Right lobe of liver (tissue), 6 donors: ENCODE data around the gene CRYBG3. TPM values are rescaled to one million over a fixed set of nuclear protein-coding genes. Genes with fewer than 3 reads are reported as not detected.

Experiments used
- ATAC-seq, 4 donors: fragments of 200-7000 bp; cut with Tn5 transposase; one replicate each; pipeline ENCODE4 v1.9.1; 2020; ENCODE audit warnings: mild to moderate bottlenecking in 4 of 4, moderate library complexity in 4 of 4
- DNase-seq, 3 donors: peaks; one replicate each; pipeline ENCODE4 v3.0.0-alpha.2; 2020
- H3K27ac ChIP-seq, 3 donors: fragments of 200-600 bp; one replicate each; pipeline ENCODE4 v1.8.0; 2022
- H3K27me3 ChIP-seq, 2 donors: fragments of 200-600 bp; one replicate each; pipeline ENCODE4 v1.8.0; 2022
- H3K36me3 ChIP-seq, 4 donors: fragments of 200-600 bp; sonication (generic) in 1 of 4; one replicate each; pipeline versions ENCODE4 v1.5.1 to v1.8.0; 2017 to 2022; ENCODE audit warnings: control low read depth in 1 of 4
- H3K4me1 ChIP-seq, 4 donors: fragments of 200-600 bp; sonication (generic) in 1 of 4; one replicate each; pipeline versions ENCODE4 v1.5.1 to v1.8.0; 2017 to 2022; ENCODE audit warnings: control low read depth in 1 of 4
- H3K4me3 ChIP-seq, 3 donors: fragments of 200-600 bp; one replicate each; pipeline ENCODE4 v1.8.0; 2022
- H3K9me3 ChIP-seq, 4 donors: fragments of 200-600 bp; sonication (generic) in 1 of 4; one replicate each; pipeline versions ENCODE4 v1.5.1 to v1.8.0; 2017 to 2022; ENCODE audit warnings: control low read depth in 1 of 4
- CTCF ChIP-seq, 4 donors: fragments of 200-600 bp in 3 of 4; fragments of 450-650 bp in 1 of 4; IDR thresholded peaks; one replicate each; pipeline versions ENCODE4 v1.5.1 to v1.8.0; 2016 to 2022; ENCODE audit warnings: antibody characterized with exemption in 4 of 4, mild to moderate bottlenecking in 2 of 4
- POLR2A ChIP-seq: fragments of 450-650 bp; IDR thresholded peaks from one replicate; pipeline ENCODE4 v1.6.1; 2017; ENCODE audit warnings: antibody characterized with exemption, mild to moderate bottlenecking
- WGBS: methylation state at CpG from one replicate; pipeline ENCODE4 v1.1.6; 2018; ENCODE audit warnings: low coverage, low lambda C conversion rate; ENCODE audit not compliant: insufficient coverage; ENCODE audit errors: missing lambda C conversion rate; 5-methylcytosine and 5-hydroxymethylcytosine counted together
- intact Hi-C, 2 donors: fragments of 100-400 bp; cut with DNase I; formaldehyde crosslinking; loops; one replicate each; pipeline versions ENCODE4 v1.11.2 to v1.14.1; 2022
- total RNA-seq, 6 experiments: library from RNA; depleted of rRNA in 2 of 6; stranded (reverse); fragments of >200 nt in 2 of 6; fragmentation: NEBNext Ultra II Directional in 3 of 6; extraction: Animal tissue kit (Norgen Biotek cat#: 25700) in 3 of 6; gene quantifications; one replicate each; pipeline versions ENCODE4 v1.1.0 to v1.2.4, GENCODE V29; 2016 to 2023
- donor health status: DM: no; HTN: yes; CAD: no.
- donor health status: DM: no; HTN: no; CAD: no.
- donor health status: DM: no; HTN: no; CAD: no.
- donor health status: DM: no; HTN: yes; CAD: no.
- donor health status: DM: no; HTN: yes; CAD: no.

CRYBG3 gene
- total RNA-seq, 6 experiments from 2014 or later = 4.7 to 10.2 (median 5.0) TPM

DNA sequence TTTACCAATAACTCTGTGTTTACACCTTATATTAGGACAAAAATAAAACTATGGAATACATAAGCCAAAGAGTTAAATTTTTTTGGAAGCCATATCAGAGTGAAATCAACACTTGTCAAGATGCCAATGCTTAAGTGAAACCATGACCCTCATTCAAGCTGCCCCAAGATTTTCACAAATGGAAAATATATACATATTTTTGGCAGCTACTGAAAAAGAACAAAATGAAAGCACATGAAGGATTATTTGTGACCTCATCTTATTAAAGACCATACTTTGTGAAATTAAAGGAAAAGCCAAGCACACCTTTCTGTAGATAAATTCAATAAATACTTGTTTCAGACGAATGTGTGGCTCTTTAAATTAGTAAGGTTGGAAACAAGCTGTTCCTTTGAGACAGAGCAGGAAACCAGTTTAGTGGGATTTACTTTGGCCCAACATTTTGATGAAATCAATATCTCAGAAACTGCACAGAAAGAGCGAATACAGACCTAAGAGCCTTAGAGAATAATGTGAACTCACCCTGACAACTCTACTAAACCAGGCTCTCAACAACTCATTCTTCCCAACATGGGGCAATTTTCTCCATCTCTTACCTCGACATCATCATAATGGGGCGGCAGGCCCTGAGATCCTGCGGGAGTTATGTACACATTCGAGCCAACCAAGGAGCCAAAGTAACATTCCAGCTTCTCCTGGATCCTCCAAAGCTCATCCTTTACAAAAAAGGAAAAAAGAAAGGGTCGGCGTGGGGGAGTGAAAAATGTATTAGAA lies 139.4 kb downstream of the CRYBG3 start:
- peaks cover 0 to 8% (median 0%) of the 10 kb centered on the region in 4 donors for H3K4me1 ChIP-seq
- peaks cover 0 to 12% (median 3%) of the 10 kb centered on the region in 4 donors for H3K36me3 ChIP-seq
- H3K27ac ChIP-seq = no peak overlapping the region
- TF ChIP-seq CTCF (IDR thresholded peaks at IDR 0.05) = no peak
- no peak for TF ChIP-seq POLR2A
- intact Hi-C loops = no loop called here
- ATAC-seq (peak in 2 of 4 donors; percentile 28 to 43), DNase-seq (no peak)
- no peaks in the 10 kb centered on the region for H3K27me3 ChIP-seq
- no peak overlapping the region for H3K4me3 ChIP-seq
- no peaks in the 10 kb centered on the region for H3K9me3 ChIP-seq
- WGBS = 76% methylated on average over 8 of the region's 8 CpGs

DNA sequence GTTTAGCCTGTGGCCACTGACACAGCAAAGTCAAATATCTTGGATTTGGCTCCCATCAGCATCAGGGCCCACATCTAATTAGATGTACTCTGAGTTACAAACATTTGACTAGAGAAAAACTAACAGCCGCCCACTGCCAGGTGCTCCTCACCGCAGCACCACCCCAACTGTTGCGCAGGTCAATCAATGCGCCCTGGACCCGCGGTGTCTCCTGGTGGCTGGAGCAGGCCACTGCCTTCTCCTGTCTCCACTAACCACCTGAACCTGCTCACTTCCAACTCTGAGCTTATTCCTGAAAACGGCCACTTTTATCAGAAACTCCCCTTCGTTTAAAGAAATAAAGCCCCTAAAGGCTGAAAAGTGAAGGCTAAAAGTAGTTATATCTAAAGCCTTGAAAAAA lies 146.2 kb downstream of the CRYBG3 start:
- no peaks in the 10 kb centered on the region for H3K9me3 ChIP-seq
- ATAC-seq = peak in 3 of 4 donors; percentile 32 to 66 (median 55)

DNA sequence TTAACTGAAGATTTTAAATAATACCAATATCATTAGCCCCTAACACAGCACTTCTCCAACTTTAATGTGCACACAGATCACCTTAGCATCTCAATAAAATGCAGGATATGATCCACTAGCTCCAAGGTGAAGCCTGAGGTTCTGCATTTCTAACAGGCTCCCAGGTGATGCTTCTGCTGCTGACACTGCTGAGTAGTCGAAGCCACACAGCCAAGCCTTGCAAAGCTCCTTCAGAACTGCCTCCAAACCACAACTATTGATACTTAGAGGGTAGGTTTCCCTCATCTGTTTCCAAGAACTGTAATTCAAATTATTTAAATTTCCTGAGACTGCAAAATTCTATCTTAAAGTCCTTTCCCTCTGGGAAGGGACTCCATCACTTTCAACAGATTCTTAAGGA lies 146.6 kb downstream of the CRYBG3 start:
- no peak overlapping the region for H3K4me3 ChIP-seq
- ATAC-seq (no peak), DNase-seq (no peak)
- no peak for TF ChIP-seq POLR2A
- no peak for TF ChIP-seq CTCF (IDR thresholded peaks at IDR 0.05)
- H3K9me3 ChIP-seq = no peaks in the 10 kb centered on the region
- intact Hi-C loops = no loop called here
- peaks cover 0 to 4% (median 0%) of the 10 kb centered on the region in 4 donors for H3K36me3 ChIP-seq
- H3K4me1 ChIP-seq = peaks cover 0 to 9% (median 3%) of the 10 kb centered on the region in 4 donors
- WGBS = no CpG with 5 or more reads among the region's 1 CpG
- H3K27ac ChIP-seq = no peak overlapping the region
- H3K27me3 ChIP-seq = no peaks in the 10 kb centered on the region

More for the DNA sequence above, 146.2 kb downstream of the CRYBG3 start:
- Histone ChIP-seq H3K27me3 (no peaks in the 10 kb centered on the region), H3K27ac (no peak overlapping the region), H3K4me1 (peaks cover 0 to 9% (median 3%) of the 10 kb centered on the region in 4 donors), H3K36me3 (peaks cover 0 to 4% (median 0%) of the 10 kb centered on the region in 4 donors), H3K4me3 (no peak overlapping the region)
- WGBS = 72% methylated on average over 8 of the region's 8 CpGs
- intact Hi-C loops = no loop called here
- peak; percentile 29 to 55 (median 38) for TF ChIP-seq CTCF (IDR thresholded peaks at IDR 0.05)
- no peak for TF ChIP-seq POLR2A
- peak in 2 of 3 donors; percentile 54 to 72 for DNase-seq

DNA sequence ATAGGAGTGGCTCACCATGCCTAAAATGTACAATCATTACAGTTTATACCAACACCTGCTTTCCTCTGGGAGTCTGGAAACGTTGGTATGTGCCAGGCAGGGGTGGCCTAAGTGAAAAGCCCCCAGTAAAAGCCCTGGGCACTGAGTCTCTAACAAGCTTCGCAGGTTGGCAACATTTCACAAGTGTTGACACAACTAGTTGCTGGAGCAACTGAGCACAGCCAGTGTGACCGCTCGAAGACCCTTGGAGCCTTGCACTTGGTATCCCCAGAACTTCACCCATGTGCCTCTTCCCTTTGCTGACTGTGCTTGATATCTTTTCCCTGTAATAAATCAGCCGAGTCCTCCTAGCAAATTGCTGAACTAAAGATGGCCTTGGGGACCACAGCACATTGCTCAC lies 147.7 kb downstream of the CRYBG3 start:
- Histone ChIP-seq H3K4me1 (peaks cover 0 to 9% (median 3%) of the 10 kb centered on the region in 4 donors), H3K27me3 (no peaks in the 10 kb centered on the region), H3K4me3 (no peak overlapping the region), H3K36me3 (peaks cover 0 to 4% (median 0%) of the 10 kb centered on the region in 4 donors), H3K27ac (no peak overlapping the region), H3K9me3 (no peaks in the 10 kb centered on the region)
- ATAC-seq (no peak), DNase-seq (no peak)
- intact Hi-C loops = no loop called here
- WGBS = 88% methylated on average over 1 of the region's 5 CpGs
- no peak for TF ChIP-seq POLR2A
- TF ChIP-seq CTCF (IDR thresholded peaks at IDR 0.05) = no peak
